Thyroid gland (tissue), 4 donors: ENCODE measurements around the gene PCBP3. TPM values are rescaled to one million over a fixed set of nuclear protein-coding genes. Genes with fewer than 3 reads are reported as not detected.

Source experiments
- DNase-seq, 2 donors: peaks; one replicate each; pipeline ENCODE4 v3.0.0-alpha.2; 2019
- H3K27ac ChIP-seq, 3 donors: fragments of 200-600 bp; sonication (generic); 1 replicate in 2 of 3; 2 replicates in 1 of 3; pipeline ENCODE4 v1.5.1; 2016 to 2019; ENCODE audit warnings: mild to moderate bottlenecking in 1 of 3, moderate library complexity in 1 of 3
- H3K27me3 ChIP-seq: fragments of 200-600 bp; sonication (generic); one replicate; pipeline ENCODE4 v1.5.1; 2019
- H3K36me3 ChIP-seq, 2 donors: fragments of 200-600 bp; sonication (generic); one replicate each; pipeline ENCODE4 v1.5.1; 2016 to 2019
- H3K4me1 ChIP-seq, 2 donors: fragments of 200-600 bp; sonication (generic); one replicate each; pipeline ENCODE4 v1.5.1; 2017 to 2019
- H3K4me3 ChIP-seq, 3 donors: fragments of 200-600 bp; sonication (generic); replicated peaks in 1 of 3; 1 replicate in 2 of 3; 2 replicates in 1 of 3; pipeline ENCODE4 v1.5.1; 2016; ENCODE audit warnings: mild to moderate bottlenecking in 1 of 3
- H3K9me3 ChIP-seq: fragments of 200-600 bp; sonication (generic); one replicate; pipeline ENCODE4 v1.5.1; 2017
- CTCF ChIP-seq, 6 experiments: fragments of 200-600 bp in 3 of 6; fragments of 450-650 bp in 3 of 6; sonication (generic) in 3 of 6; IDR thresholded peaks; one replicate each; pipeline ENCODE4 v1.5.1; 2016 to 2019; ENCODE audit warnings: antibody characterized with exemption in 6 of 6, mild to moderate bottlenecking in 2 of 6, inconsistent platforms in 1 of 6, moderate library complexity in 1 of 6
- POLR2A ChIP-seq, 2 donors: fragments of 450-650 bp; IDR thresholded peaks; one replicate each; pipeline ENCODE4 v1.6.1; 2017; ENCODE audit warnings: antibody characterized with exemption in 2 of 2, mild to moderate bottlenecking in 2 of 2, moderate library complexity in 1 of 2
- WGBS, 2 donors: methylation state at CpG; one replicate each; pipeline ENCODE4 v1.1.5; 2017; 5-methylcytosine and 5-hydroxymethylcytosine counted together
- intact Hi-C: fragments of 100-400 bp; cut with DNase I; formaldehyde crosslinking; loops from one replicate; pipeline ENCODE4 v1.15.1; 2023
- total RNA-seq, 4 donors: library from RNA; depleted of rRNA; stranded (reverse); fragments of >200 nt; gene quantifications; one replicate each; pipeline ENCODE4 v1.2.3, GENCODE V29; 2016

Gene PCBP3
- total RNA-seq, 4 donors from 2014 or later = 0.33 to 0.98 (median 0.54) TPM; not detected in 1

GRCh38 chr21:45919593-45919992 is 276.1 kb downstream of the PCBP3 start:
- Histone ChIP-seq H3K36me3 (no peaks in the 10 kb centered on the region), H3K4me3 (no peak overlapping the region), H3K9me3 (no peaks in the 10 kb centered on the region), H3K27ac (no peak overlapping the region), H3K4me1 (no peaks in the 10 kb centered on the region), H3K27me3 (no peaks in the 10 kb centered on the region)
- no peak for DNase-seq
- intact Hi-C loops = no loop called here
- no peak for TF ChIP-seq POLR2A (IDR thresholded peaks at IDR 0.05)
- 86 to 89% methylated on average over 15 of the region's 15 CpGs for WGBS, 2 donors

- Histone ChIP-seq H3K27ac (no peak overlapping the region), H3K4me1 (no peaks in the 10 kb centered on the region), H3K4me3 (no peak overlapping the region), H3K9me3 (no peaks in the 10 kb centered on the region), H3K27me3 (no peaks in the 10 kb centered on the region), H3K36me3 (no peaks in the 10 kb centered on the region)
- 91 to 92% methylated on average over 8 of the region's 8 CpGs for WGBS, 2 donors
- DNase-seq = no peak
- intact Hi-C loops = no loop called here
- TF ChIP-seq POLR2A (IDR thresholded peaks at IDR 0.05) (no peak), CTCF (IDR thresholded peaks at IDR 0.05) (no peak)
Measured at GRCh38 chr21:45920824-45921600, 277.5 kb downstream of the PCBP3 start.

GRCh38 chr21:45921917-45922316 is 278.4 kb downstream of the PCBP3 start:
- WGBS, 2 donors = 56 to 59% methylated on average over 7 of the region's 7 CpGs
- H3K4me1 ChIP-seq = no peaks in the 10 kb centered on the region
- intact Hi-C loops = no loop called here
- H3K27me3 ChIP-seq = no peaks in the 10 kb centered on the region
- no peak for TF ChIP-seq POLR2A (IDR thresholded peaks at IDR 0.05)
- no peak for TF ChIP-seq CTCF (IDR thresholded peaks at IDR 0.05)
- H3K27ac ChIP-seq = no peak overlapping the region
- DNase-seq = no peak
- H3K4me3 ChIP-seq = no peak overlapping the region
- no peaks in the 10 kb centered on the region for H3K9me3 ChIP-seq
- no peaks in the 10 kb centered on the region for H3K36me3 ChIP-seq

GRCh38 chr21:45922648-45923047 is 279.1 kb downstream of the PCBP3 start:
- TF ChIP-seq CTCF (IDR thresholded peaks at IDR 0.05) (no peak), POLR2A (IDR thresholded peaks at IDR 0.05) (no peak)
- no peaks in the 10 kb centered on the region for H3K4me1 ChIP-seq
- intact Hi-C loops = no loop called here
- WGBS, 2 donors = 81% methylated on average over 12 of the region's 12 CpGs
- DNase-seq = no peak
- H3K36me3 ChIP-seq = no peaks in the 10 kb centered on the region
- H3K27me3 ChIP-seq = no peaks in the 10 kb centered on the region
- no peaks in the 10 kb centered on the region for H3K9me3 ChIP-seq
- no peak overlapping the region for H3K4me3 ChIP-seq
- H3K27ac ChIP-seq = no peak overlapping the region

- DNase-seq = peak; percentile 61 to 69
- no peaks in the 10 kb centered on the region for H3K9me3 ChIP-seq
- WGBS, 2 donors = 17 to 25% methylated on average over 5 to 6 of the region's 6 CpGs
- H3K27me3 ChIP-seq = no peaks in the 10 kb centered on the region
- intact Hi-C loops = no loop called here
- TF ChIP-seq CTCF (IDR thresholded peaks at IDR 0.05) (peak; percentile 54 to 93 (median 61)), POLR2A (IDR thresholded peaks at IDR 0.05) (no peak)
- H3K4me3 ChIP-seq = no peak overlapping the region
- no peaks in the 10 kb centered on the region for H3K36me3 ChIP-seq
- no peak overlapping the region for H3K27ac ChIP-seq
- no peaks in the 10 kb centered on the region for H3K4me1 ChIP-seq
Measured at GRCh38 chr21:45923146-45923545, 279.6 kb downstream of the PCBP3 start.
